ENCODE measurements around the gene SMAD3.

The SMAD3 gene

GRCh38 chr15:67125589-67126502 lies 60.4 kb downstream of the SMAD3 start:
- DNase-seq (ENCODE audit: low read depth), result peak; percentile 98

GRCh38 chr15:67126551-67127330 lies 61.3 kb downstream of the SMAD3 start:
- DNase-seq (ENCODE audit: low read depth), result peak; percentile 72

- peak; percentile 59 for DNase-seq (ENCODE audit: low read depth)
Observed at GRCh38 chr15:67127331-67127664, 61.9 kb downstream of the SMAD3 start.

GRCh38 chr15:67127965-67128364 lies 62.6 kb downstream of the SMAD3 start:
- DNase-seq (ENCODE audit: low read depth), result peak; percentile 98

- no peak for DNase-seq (ENCODE audit: low read depth)
Observed at GRCh38 chr15:67130166-67130565, 64.8 kb downstream of the SMAD3 start.

GRCh38 chr15:67130673-67131601 lies 65.5 kb downstream of the SMAD3 start:
- peak; percentile 50 for DNase-seq (ENCODE audit: low read depth)

- no peak for DNase-seq (ENCODE audit: low read depth)
Observed at GRCh38 chr15:67132276-67132675, 66.9 kb downstream of the SMAD3 start.

- no peak for DNase-seq (ENCODE audit: low read depth)
Observed at GRCh38 chr15:67133026-67133425, 67.6 kb downstream of the SMAD3 start.

GRCh38 chr15:67133738-67134066 lies 68.3 kb downstream of the SMAD3 start:
- no peak for DNase-seq (ENCODE audit: low read depth)

GRCh38 chr15:67134067-67134838 lies 68.9 kb downstream of the SMAD3 start:
- peak; percentile 47 for DNase-seq (ENCODE audit: low read depth)

GRCh38 chr15:67134871-67135492 lies 69.6 kb downstream of the SMAD3 start:
- DNase-seq (ENCODE audit: low read depth), result no peak

GRCh38 chr15:67135494-67135893 lies 70.1 kb downstream of the SMAD3 start:
- peak; percentile 33 for DNase-seq (ENCODE audit: low read depth)

GRCh38 chr15:67136802-67137201 lies 71.4 kb downstream of the SMAD3 start:
- no peak for DNase-seq (ENCODE audit: low read depth)

GRCh38 chr15:67137319-67137718 lies 71.9 kb downstream of the SMAD3 start:
- no peak for DNase-seq (ENCODE audit: low read depth)

GRCh38 chr15:67137951-67138848 lies 72.8 kb downstream of the SMAD3 start:
- no peak for DNase-seq (ENCODE audit: low read depth)

GRCh38 chr15:67138891-67139855 lies 73.8 kb downstream of the SMAD3 start:
- DNase-seq (ENCODE audit: low read depth), result no peak

- no peak for DNase-seq (ENCODE audit: low read depth)
Observed at GRCh38 chr15:67140078-67140833, 74.9 kb downstream of the SMAD3 start.
